IMR-90 (cell line): ENCODE results near the gene CAPN10. TPM values are rescaled to one million over a fixed set of nuclear protein-coding genes. Genes with fewer than 3 reads are reported as not detected.
A peak's percentile ranks its signal among the peaks of the same experiment; 100 is the strongest.

ENCODE experiments used
- ATAC-seq: fragments of 200-7000 bp; cut with Tn5 transposase; 2 replicates; pipeline ENCODE4 v1.9.1; 2020; ENCODE audit warnings: low read depth, mild to moderate bottlenecking, moderate library complexity
- BruUV-seq: library from RNA; stranded (reverse); fragments of 400-500 nt; replicated peaks from 2 replicates; lab custom pipeline; 2021; lab: Mats Ljungman, UMichigan
- CTCF ChIA-PET: fragments of 300-600 bp; formaldehyde crosslinking; extraction: SDS; loops from one replicate; lab custom pipeline; 2021; ENCODE audit warnings: antibody characterized with exemption; lab: Yijun Ruan, JAX
- POLR2A ChIA-PET: fragments of 300-600 bp; sonication (Branson Sonifier 250); formaldehyde crosslinking; loops from one replicate; lab custom pipeline; 2022; ENCODE audit warnings: antibody characterized with exemption; ENCODE audit not compliant: unreplicated experiment; lab: Charles Lee
- DNase-seq: peaks from one replicate; pipeline ENCODE4 v3.0.0; 2013
- H2AFZ ChIP-seq: replicated peaks from 2 replicates; pipeline ENCODE3; 2013; ENCODE audit warnings: low read length, mild to moderate bottlenecking; ENCODE audit not compliant: poor library complexity
- H2AK5ac ChIP-seq: 2 replicates; pipeline ENCODE4 v1.6.1; 2013; ENCODE audit warnings: low read depth, low read length, inconsistent platforms
- H2AK9ac ChIP-seq: replicated peaks from 2 replicates; pipeline ENCODE3; 2013; ENCODE audit warnings: mild to moderate bottlenecking, low read depth, low read length, moderate library complexity; ENCODE audit not compliant: poor library complexity
- H2BK120ac ChIP-seq: 2 replicates; pipeline ENCODE4 v1.6.1; 2013; ENCODE audit warnings: low read depth, low read length, inconsistent platforms
- H2BK15ac ChIP-seq: 3 replicates; pipeline ENCODE4 v1.6.1; 2013; ENCODE audit warnings: low read depth, low read length, inconsistent platforms
- H2BK20ac ChIP-seq: 2 replicates; pipeline ENCODE4 v1.6.1; 2013; ENCODE audit warnings: low read depth, mild to moderate bottlenecking, inconsistent platforms, low read length, moderate library complexity
- H2BK5ac ChIP-seq: 2 replicates; pipeline ENCODE4 v1.6.1; 2013; ENCODE audit warnings: mild to moderate bottlenecking, low read depth, low read length, inconsistent platforms; ENCODE audit not compliant: poor library complexity, severe bottlenecking
- H3K14ac ChIP-seq: replicated peaks from 2 replicates; pipeline ENCODE4 v1.6.1; 2013; ENCODE audit warnings: low read depth, low read length, inconsistent platforms
- H3K18ac ChIP-seq: 2 replicates; pipeline ENCODE4 v1.6.1; 2013; ENCODE audit warnings: low read depth, low read length, control low read depth
- H3K23ac ChIP-seq: 2 replicates; pipeline ENCODE4 v1.6.1; 2013; ENCODE audit warnings: low read depth, low read length, inconsistent platforms
- H3K27ac ChIP-seq: 2 replicates; pipeline ENCODE4 v1.5.1; 2013; ENCODE audit warnings: mild to moderate bottlenecking, control low read depth, low read length; ENCODE audit not compliant: insufficient read depth
- H3K27me3 ChIP-seq: 2 replicates; pipeline ENCODE4 v1.6.1; 2013; ENCODE audit warnings: low read length; ENCODE audit not compliant: control insufficient read depth, insufficient read depth
- H3K36me3 ChIP-seq: 2 replicates; pipeline ENCODE4 v1.6.1; 2013; ENCODE audit warnings: low read length, mixed read lengths; ENCODE audit not compliant: control insufficient read depth, insufficient read depth
- H3K4ac ChIP-seq: 2 replicates; pipeline ENCODE4 v1.6.1; 2013; ENCODE audit warnings: low read depth, low read length, inconsistent platforms
- H3K4me1 ChIP-seq: 2 replicates; pipeline ENCODE4 v1.6.1; 2013; ENCODE audit warnings: low read length, mixed read lengths; ENCODE audit not compliant: control insufficient read depth, insufficient read depth
- H3K4me2 ChIP-seq: 2 replicates; pipeline ENCODE4 v1.6.1; 2013; ENCODE audit warnings: low read depth, mild to moderate bottlenecking, control low read depth, low read length, moderate library complexity
- H3K4me3 ChIP-seq: 2 replicates; pipeline ENCODE4 v1.5.1; 2013; ENCODE audit warnings: low read depth, mild to moderate bottlenecking, control low read depth, low read length, moderate library complexity; ENCODE audit not compliant: insufficient read depth
- H3K56ac ChIP-seq: 2 replicates; pipeline ENCODE4 v1.6.1; 2013; ENCODE audit warnings: low read length, inconsistent platforms; ENCODE audit not compliant: insufficient read depth; ENCODE audit errors: extremely low read depth
- H3K79me1 ChIP-seq, 2 experiments: 2 replicates each; pipeline ENCODE4 v1.6.1; 2013; ENCODE audit warnings: low read length in 2 of 2, inconsistent platforms in 1 of 2, low read depth in 1 of 2
- H3K9ac ChIP-seq: 2 replicates; pipeline ENCODE4 v1.6.1; 2013; ENCODE audit warnings: low read depth, low read length, control low read depth
- H3K9me1 ChIP-seq: 2 replicates; pipeline ENCODE4 v1.6.1; 2013; ENCODE audit warnings: low read length, inconsistent platforms; ENCODE audit not compliant: insufficient read depth
- H3K9me3 ChIP-seq: 2 replicates; pipeline ENCODE4 v1.6.1; 2013; ENCODE audit warnings: low read length; ENCODE audit not compliant: control insufficient read depth, insufficient read depth
- H4K20me1 ChIP-seq: 2 replicates; pipeline ENCODE4 v1.6.1; 2013; ENCODE audit warnings: low read length, inconsistent platforms; ENCODE audit not compliant: insufficient read depth
- H4K5ac ChIP-seq: 2 replicates; pipeline ENCODE4 v1.6.1; 2013; ENCODE audit warnings: mild to moderate bottlenecking, low read depth, low read length, control low read depth
- H4K8ac ChIP-seq, 2 experiments: 2 replicates each; pipeline ENCODE4 v1.6.1; 2013; ENCODE audit warnings: low read depth in 2 of 2, low read length in 2 of 2, control low read depth in 1 of 2, inconsistent platforms in 1 of 2
- H4K91ac ChIP-seq: 2 replicates; pipeline ENCODE4 v1.6.1; 2013; ENCODE audit warnings: low read depth, low read length, inconsistent platforms; ENCODE audit not compliant: insufficient read depth
- BHLHE40 ChIP-seq: fragments of 150-350 bp; IDR thresholded peaks from 2 replicates; pipeline ENCODE4 v1.6.1; 2016; ENCODE audit warnings: mild to moderate bottlenecking, low read depth, low read length
- FOS ChIP-seq: fragments of 150-350 bp; IDR thresholded peaks from 2 replicates; pipeline ENCODE4 v1.6.1; 2016; ENCODE audit warnings: low read depth, low read length
- MAZ ChIP-seq: IDR thresholded peaks from 2 replicates; pipeline ENCODE4 v1.6.1; 2012; ENCODE audit warnings: low read depth, mild to moderate bottlenecking, low read length, improper control_type of control experiment, moderate library complexity, borderline replicate concordance
- WGBS, 2 experiments: methylation state at CpG; one replicate each; pipeline versions ENCODE4 v1.1.5 to v1.1.7; 2013; ENCODE audit warnings: missing lambda C conversion rate in 2 of 2; ENCODE audit not compliant: insufficient read length in 1 of 2; ENCODE audit errors: extremely low coverage in 2 of 2; 5-methylcytosine and 5-hydroxymethylcytosine counted together
- dilution Hi-C: fragments of 300-500 bp; cut with HindIII; formaldehyde crosslinking; loops from one replicate; pipeline ENCODE4 v1.14.3; 2018; ENCODE audit warnings: low sequenced_read_pairs; ENCODE audit not compliant: unreplicated experiment
- in situ Hi-C: fragments of 300-500 bp; cut with MboI; formaldehyde crosslinking; loops from 3 replicates; pipeline ENCODE4 v1.14.3; 2019; ENCODE audit warnings: low sequenced_read_pairs, inconsistent platforms, mixed read lengths
- intact Hi-C: fragments of 100-400 bp; cut with micrococcal nuclease; formaldehyde crosslinking; loops from 2 replicates; pipeline ENCODE4 v1.10.0; 2022
- polyA plus RNA-seq, 3 experiments: library from polyadenylated mRNA; depleted of rRNA; stranded (reverse); fragments of >200 nt; gene quantifications; 2 replicates each; pipeline ENCODE4 v1.2.3, GENCODE V29; 2012; ENCODE audit warnings: low replicate concordance in 1 of 3
- total RNA-seq: library from RNA; depleted of rRNA; stranded (reverse); fragments of >200 nt; gene quantifications from 2 replicates; pipeline ENCODE4 v1.2.3, GENCODE V29; 2012
- TF ChIP-seq, protein P1 (sequence below): conservative IDR thresholded peaks from 2 replicates; pipeline ENCODE4 v1.5.1; 2012; ENCODE audit warnings: mild to moderate bottlenecking, low read depth, low read length, improper control_type of control experiment

The CAPN10 gene
- total and polyA plus RNA-seq, 2 of the 4 experiments (the other 2 are of a cell fraction): 6.3 to 20.9 TPM

DNA sequence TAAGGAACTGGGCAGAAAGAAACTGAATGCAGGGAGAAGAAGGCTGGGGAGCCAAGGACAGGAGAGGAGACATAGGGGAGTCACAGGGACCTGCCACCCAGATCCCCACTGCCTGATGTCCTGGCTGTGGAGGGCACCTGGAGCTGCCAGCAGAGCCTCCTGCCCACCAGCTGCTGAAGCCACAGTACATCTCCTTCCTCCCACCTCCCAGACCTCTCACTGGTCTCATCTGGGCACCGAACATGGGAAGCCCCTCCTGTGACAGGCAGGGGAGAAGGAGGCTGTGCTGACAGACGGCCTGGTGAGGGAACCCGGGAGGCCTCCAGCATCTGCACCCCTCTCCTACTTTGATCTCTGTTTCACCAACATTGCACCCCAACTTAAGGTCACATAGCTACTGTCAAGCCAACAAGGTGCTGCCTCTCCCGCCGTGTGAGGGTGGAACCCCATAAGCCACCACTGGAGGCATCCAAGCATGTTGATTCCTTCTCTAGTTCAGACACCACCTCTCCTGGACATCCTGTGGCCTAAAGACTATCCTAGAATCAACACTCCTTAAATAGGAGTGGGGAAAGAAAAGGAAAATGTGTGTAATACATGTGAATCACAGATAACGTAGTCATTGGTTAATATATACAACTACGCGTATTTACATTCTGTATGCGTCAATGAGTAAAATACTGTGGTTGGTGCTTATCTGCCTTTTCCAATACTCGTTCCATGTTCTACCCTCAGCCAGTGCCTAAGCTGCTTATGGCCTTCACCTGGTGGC is 21.8 kb upstream of the CAPN10 start (continued):
- TF ChIP-seq FOS (peak; percentile 83), BHLHE40 (no peak)

DNA sequence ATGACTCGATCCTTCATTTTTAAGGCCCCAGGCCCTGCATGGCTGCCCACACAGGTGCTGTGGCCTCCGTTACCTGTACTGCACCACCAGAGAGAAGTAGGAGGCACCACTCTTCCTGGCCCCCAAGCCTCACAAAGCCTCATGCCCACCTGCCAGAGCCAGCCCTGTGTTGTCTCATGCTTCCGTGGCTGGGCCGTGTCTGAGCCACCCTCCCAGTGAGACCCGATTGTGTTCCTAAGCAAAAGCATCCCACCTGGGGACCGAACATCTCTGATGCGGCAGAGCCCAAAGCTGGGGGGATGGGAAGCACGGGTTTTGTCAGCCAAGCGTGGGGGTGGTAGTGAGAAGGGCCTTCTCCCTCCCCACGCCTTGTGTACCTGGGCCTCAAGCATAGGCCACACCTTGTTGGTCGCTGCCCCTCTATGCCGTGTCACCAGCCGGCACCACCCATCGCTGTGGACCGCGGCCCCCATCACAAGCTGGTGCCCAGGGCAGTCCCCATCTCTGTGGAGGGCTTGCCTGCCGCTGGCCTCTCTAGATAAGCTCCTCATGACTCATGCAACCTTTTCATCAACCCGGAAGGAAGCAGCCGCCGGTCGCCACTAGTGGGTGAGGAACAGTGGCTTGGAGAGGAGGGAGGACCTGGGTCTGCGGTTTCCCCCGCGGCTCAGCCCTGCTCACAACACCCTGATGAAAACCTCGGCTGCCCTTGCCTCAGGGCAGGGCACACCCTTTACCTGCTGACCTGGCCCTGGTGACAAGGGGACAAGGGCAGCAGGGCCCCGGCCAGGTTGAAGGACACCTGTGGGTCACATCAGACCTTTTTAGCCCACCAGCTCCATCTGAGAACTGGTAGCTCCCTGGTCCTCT is 21.0 kb upstream of the CAPN10 start:
- no TSS peak for BruUV-seq
- H2BK120ac ChIP-seq: peak overlapping the region; percentile 69
- peak overlapping the region; percentile 72 for H3K27ac ChIP-seq
- H4K5ac ChIP-seq: peak overlapping the region; percentile 99
- H3K4ac ChIP-seq: peak overlapping the region; percentile 91
- dilution Hi-C loops: no loop called here
- no peaks in the 10 kb centered on the region for H3K9me3 ChIP-seq
- H2BK5ac ChIP-seq: peak overlapping the region; percentile 95
- H3K79me1 ChIP-seq: peaks cover 17 to 67% of the 10 kb centered on the region in 2 experiments
- 88% methylated on average over 9 of the region's 26 CpGs; no CpG with 5 or more reads in 1 of the 2 experiments for WGBS, 2 experiments
- H4K8ac ChIP-seq: peak overlapping the region; percentile 58 to 93; a peak in 3 of 4 replicates
- POLR2A ChIA-PET: interaction anchor here (0.6 kb wide), 1 partner anchor 397 kb away, joined by 3 read pairs; no protein-coding TSS in a partner anchor
- ATAC-seq (no peak), DNase-seq (peak; percentile 57)
- intact Hi-C loops: loop anchor here (2.0 to 10.0 kb wide), 3 partner anchors 267 to 429 kb away; partner anchors contain the start of gene SNED1
- peaks cover 11% of the 10 kb centered on the region for H4K20me1 ChIP-seq
- peak overlapping the region; percentile 84 for H3K18ac ChIP-seq
- CTCF ChIA-PET: no interaction called here
- peaks cover 35% of the 10 kb centered on the region for H3K9me1 ChIP-seq
- H3K27me3 ChIP-seq: no peaks in the 10 kb centered on the region
- peak overlapping the region; percentile 58; the same call in 1 of the 2 replicates for H3K9ac ChIP-seq
- H2AK5ac ChIP-seq: peak overlapping the region; percentile 84
- H3K4me1 ChIP-seq: peaks cover 36% of the 10 kb centered on the region
- H4K91ac ChIP-seq: peak overlapping the region; percentile 76
- peak overlapping the region; percentile 39; the same call in 1 of the 3 replicates for H2BK15ac ChIP-seq
- no peaks in the 10 kb centered on the region for H3K36me3 ChIP-seq
- H2BK20ac ChIP-seq: peak overlapping the region; percentile 46; the same call in 1 of the 2 replicates
- H2AK9ac ChIP-seq: peak overlapping the region; percentile 86
- H3K14ac ChIP-seq: peak overlapping the region; percentile 70
- peak overlapping the region; percentile 70 for H3K4me2 ChIP-seq
- H3K56ac ChIP-seq: 0 out of 2 replicates have a peak overlapping the region, but pooled peaks have one; percentile 9
- H3K4me3 ChIP-seq: no peak overlapping the region
- peak; percentile 16; the same call in 1 of the 2 replicates for TF ChIP-seq MAZ
- no peak for TF ChIP-seq BHLHE40
- peak; percentile 61; the same call in 1 of the 2 replicates for TF ChIP-seq FOS
- TF ChIP-seq, protein P1, sequence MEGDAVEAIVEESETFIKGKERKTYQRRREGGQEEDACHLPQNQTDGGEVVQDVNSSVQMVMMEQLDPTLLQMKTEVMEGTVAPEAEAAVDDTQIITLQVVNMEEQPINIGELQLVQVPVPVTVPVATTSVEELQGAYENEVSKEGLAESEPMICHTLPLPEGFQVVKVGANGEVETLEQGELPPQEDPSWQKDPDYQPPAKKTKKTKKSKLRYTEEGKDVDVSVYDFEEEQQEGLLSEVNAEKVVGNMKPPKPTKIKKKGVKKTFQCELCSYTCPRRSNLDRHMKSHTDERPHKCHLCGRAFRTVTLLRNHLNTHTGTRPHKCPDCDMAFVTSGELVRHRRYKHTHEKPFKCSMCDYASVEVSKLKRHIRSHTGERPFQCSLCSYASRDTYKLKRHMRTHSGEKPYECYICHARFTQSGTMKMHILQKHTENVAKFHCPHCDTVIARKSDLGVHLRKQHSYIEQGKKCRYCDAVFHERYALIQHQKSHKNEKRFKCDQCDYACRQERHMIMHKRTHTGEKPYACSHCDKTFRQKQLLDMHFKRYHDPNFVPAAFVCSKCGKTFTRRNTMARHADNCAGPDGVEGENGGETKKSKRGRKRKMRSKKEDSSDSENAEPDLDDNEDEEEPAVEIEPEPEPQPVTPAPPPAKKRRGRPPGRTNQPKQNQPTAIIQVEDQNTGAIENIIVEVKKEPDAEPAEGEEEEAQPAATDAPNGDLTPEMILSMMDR: no peak
- peak overlapping the region; percentile 94 for H2AFZ ChIP-seq
- peak overlapping the region; percentile 64; the same call in 1 of the 2 replicates for H3K23ac ChIP-seq
- in situ Hi-C loops: no loop called here
